HG03565 (cell line): ENCODE measurements around the gene HCN1.
A peak's percentile ranks its signal among the peaks of the same experiment; 100 is the strongest.
"Not testable (repeated sequence)": the region's sequence is repeated elsewhere in the genome, so short reads cannot be mapped to it uniquely, and the experiment has no call there.

Experiments used
- ATAC-seq: cut with Tn5 transposase; IDR thresholded peaks from one replicate; pipeline ENCODE4 v1.9.1; 2021; ENCODE audit warnings: mild to moderate bottlenecking, moderate library complexity; ENCODE audit not compliant: unreplicated experiment

The HCN1 gene

DNA sequence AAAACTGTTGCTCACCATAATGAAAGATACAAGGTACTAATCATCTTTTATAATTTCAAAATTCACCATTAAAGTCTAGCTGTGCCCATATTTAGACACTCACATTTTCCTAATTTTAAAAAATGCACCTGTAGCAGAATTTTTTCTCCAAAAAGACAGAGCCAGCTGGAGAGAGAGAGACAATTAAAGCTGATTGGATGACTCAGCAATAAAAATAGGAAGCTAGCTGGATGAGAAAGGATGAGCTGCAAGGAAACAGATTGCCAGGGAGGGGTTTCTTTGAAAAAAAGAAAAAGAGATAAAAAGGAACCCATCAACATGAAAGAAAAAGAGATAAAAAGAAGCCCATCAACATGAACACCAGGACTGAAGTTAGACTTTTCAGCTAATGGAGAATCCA, 73.8 kb downstream of the HCN1 start:
- ATAC-seq = no peak

GRCh38 chr5:45617859-45618416, 78.2 kb downstream of the HCN1 start:
- no peak for ATAC-seq

DNA sequence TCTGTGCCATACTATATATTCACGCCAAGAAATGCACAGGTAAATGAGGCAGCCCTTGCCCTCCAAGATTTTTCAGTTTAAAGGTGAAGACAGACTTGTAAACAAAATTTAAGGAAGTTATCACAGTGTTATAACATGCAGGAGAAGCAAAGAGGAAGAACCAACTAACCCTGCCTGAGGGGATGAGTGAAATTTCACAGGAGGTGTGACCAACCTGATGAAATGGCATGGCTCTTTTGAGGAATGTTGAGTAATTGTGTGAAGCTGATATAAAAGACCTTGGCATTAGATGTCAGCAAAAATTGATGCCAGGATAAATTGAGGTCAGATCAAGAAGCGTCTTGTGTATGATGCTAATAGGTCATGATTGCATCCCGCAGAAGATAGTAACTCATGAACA, 86.5 kb downstream of the HCN1 start:
- no peak for ATAC-seq

DNA sequence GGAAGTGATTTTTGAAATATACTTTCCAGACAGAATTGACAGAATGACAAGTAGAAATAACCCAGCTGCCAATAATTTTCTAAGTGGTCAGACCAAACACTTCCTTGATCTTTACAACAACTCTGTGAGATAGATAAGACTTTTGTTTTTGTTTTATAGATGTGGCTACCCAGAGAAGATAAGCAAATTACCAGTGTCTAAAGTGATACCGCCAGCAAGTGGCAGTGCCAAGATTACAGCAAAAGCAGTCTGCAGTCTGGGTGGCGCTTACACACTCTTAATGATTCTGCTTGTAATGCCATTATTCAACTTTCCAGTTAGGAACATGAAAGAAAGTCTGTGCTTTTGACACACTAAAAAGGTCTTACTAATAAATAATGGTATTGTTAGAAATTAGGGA, 92.1 kb downstream of the HCN1 start:
- no peak for ATAC-seq

DNA sequence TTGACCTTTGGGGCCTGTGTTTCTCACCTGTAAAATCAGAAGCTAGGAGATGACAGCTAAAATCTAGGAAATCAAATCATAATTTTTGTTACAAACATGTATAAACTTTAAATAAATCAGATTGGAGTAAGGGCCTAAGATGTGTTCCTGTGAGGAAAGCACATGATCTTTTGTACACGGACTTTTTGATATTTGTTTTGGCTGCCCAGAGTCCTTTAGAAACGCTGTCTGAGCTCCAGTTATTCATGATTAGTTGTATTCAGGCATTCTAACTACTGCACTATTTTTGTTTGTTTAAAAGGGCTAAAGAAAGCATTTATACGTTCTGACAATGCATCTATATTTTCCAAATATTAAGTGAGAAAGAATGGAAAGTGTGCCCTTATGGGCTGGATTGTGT, 94.8 kb downstream of the HCN1 start:
- no peak for ATAC-seq

- ATAC-seq = no peak
Observed at GRCh38 chr5:45596320-45596719, 99.9 kb downstream of the HCN1 start.

- ATAC-seq = not testable (repeated sequence)
Observed at GRCh38 chr5:45586001-45586400, 110.2 kb downstream of the HCN1 start.

GRCh38 chr5:45578270-45578669, 117.9 kb downstream of the HCN1 start:
- no peak for ATAC-seq

- ATAC-seq = no peak
Observed at GRCh38 chr5:45568813-45569212, 127.4 kb downstream of the HCN1 start.

- no peak for ATAC-seq
Observed at GRCh38 chr5:45542421-45542820, 153.8 kb downstream of the HCN1 start.

DNA sequence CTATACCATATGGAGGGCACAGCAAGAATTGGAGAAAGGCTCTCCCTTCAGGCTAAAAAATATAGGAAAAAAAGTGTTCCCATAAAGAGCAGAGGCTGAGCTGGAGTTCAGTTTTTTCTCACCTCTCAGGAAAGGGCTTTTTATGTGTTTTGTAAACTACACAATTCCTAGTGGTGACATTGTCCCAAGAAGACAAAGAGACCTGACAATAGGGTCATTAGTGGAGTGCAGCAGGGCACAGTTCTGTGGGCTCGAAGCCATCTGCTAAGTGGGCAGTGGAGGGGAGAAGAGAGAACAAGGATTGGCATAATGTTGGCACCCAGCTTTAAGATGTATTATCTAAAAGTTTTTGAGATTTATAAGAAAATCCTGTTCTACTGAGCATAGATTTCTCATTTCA, 162.5 kb downstream of the HCN1 start:
- no peak for ATAC-seq

- ATAC-seq = no peak
Observed at GRCh38 chr5:45532826-45533624, 163.2 kb downstream of the HCN1 start.

GRCh38 chr5:45521067-45521466, 175.1 kb downstream of the HCN1 start:
- ATAC-seq = no peak

- ATAC-seq = no peak
Observed at GRCh38 chr5:45512521-45512920, 183.7 kb downstream of the HCN1 start.

DNA sequence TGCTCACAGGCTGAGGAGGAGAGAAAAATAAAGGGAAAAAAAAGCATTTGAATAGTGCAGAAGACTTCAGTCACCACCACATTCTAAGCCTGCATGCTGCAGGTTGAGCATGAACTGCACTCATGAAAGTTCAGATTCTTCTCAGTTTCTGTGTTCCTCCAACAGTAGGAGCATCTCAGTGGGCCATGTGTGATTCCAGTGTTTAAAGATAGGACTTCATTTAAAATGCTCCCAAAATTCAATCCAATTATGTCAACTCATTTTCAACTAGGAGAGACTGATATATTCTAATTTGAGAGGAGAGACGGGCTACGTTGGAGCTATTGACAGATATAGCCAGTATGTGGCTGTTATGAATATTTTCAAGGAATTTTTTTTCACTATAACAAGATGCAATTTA, 186.8 kb downstream of the HCN1 start:
- ATAC-seq = no peak

- no peak for ATAC-seq
Observed at GRCh38 chr5:45508135-45508534, 188.0 kb downstream of the HCN1 start.

- ATAC-seq = no peak
Observed at GRCh38 chr5:45507178-45507577, 189.0 kb downstream of the HCN1 start.

- ATAC-seq = not testable (repeated sequence)
Observed at GRCh38 chr5:45499006-45499405, 197.2 kb downstream of the HCN1 start.

- ATAC-seq = no peak
Observed at GRCh38 chr5:45491368-45491767, 204.8 kb downstream of the HCN1 start.

- no peak for ATAC-seq
Observed at GRCh38 chr5:45484781-45485180, 211.4 kb downstream of the HCN1 start.

DNA sequence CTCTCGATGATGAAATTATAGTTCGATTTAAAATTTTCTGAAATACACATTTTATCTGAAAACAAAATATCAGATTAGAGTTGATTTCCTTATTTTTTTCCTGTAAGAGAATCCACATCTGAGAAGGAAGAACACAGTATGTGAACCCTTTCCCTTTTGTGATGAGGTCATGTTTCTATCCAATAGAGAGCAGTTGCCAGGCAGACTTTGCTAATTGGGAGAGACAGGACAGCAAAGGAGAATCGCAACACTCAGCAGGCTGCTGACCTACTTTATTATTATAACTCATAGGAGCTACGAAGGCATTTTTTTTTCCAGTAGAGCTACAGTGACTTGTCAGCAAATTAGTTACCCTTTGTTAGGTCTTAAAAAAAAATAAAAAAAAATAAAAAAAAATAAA, 242.1 kb downstream of the HCN1 start:
- ATAC-seq = peak; percentile 83

DNA sequence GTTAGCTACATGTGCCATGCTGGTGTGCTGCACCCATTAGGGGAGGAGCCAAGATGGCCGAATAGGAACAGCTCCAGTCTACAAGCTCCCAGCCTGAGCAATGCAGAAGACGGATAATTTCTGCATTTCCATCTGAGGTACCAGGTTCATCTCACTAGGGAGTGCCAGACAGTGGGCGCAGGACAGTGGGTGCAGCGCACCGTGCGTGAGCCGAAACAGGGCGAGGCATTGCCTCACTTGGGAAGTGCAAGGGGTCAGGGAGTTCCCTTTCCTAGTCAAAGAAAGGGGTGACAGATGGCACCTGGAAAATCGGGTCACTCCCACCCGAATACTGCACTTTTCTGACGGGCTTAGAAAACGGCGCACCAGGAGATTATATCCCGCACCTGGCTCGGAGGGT, 251.3 kb downstream of the HCN1 start:
- ATAC-seq = not testable (repeated sequence)

DNA sequence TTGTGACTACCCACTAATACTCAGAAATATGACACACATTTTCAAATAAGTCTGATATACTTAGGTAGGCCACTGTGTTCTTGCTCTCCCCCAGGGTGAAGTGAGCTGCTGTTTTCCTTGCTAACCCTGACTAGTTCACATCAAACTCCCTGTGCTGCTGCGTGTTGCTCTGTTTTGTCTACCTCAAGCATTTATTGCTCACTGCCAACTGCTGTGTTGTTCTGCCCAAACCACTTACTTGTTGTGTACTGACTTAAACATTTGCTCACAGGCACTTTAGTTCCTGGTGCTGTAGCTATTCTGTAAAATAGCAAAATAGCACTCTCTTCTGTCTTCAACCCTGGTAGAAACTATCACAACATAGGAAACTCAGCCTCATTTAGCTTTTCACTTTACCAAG, 255.7 kb downstream of the HCN1 start:
- no peak for ATAC-seq
